Activated CD4-positive, alpha-beta T cell treated with anti-CD3 and anti-CD28 coated beads for 36 hours (primary cell): ENCODE measurements around the gene FST. TPM values are rescaled to one million over a fixed set of nuclear protein-coding genes. Genes with fewer than 3 reads are reported as not detected.

ENCODE experiments used
- ATAC-seq: fragments of 200-7000 bp; cut with Tn5 transposase; one replicate; pipeline ENCODE4 v1.10.0; 2021; ENCODE audit warnings: mild to moderate bottlenecking, moderate library complexity
- CTCF ChIA-PET: fragments of 350-600 bp; sonication (Branson Sonifier 250); formaldehyde crosslinking; loops from one replicate; lab custom pipeline; 2021; ENCODE audit warnings: antibody characterized with exemption; lab: Charles Lee
- POLR2A ChIA-PET: fragments of 350-600 bp; sonication (Branson Sonifier 250); formaldehyde crosslinking; loops from one replicate; lab custom pipeline; 2021; ENCODE audit warnings: antibody characterized with exemption, inconsistent platforms; lab: Charles Lee
- DNase-seq: peaks from one replicate; pipeline ENCODE4 v3.0.0-alpha.2; 2020
- H3K27ac Mint-ChIP-seq: one replicate; pipeline ENCODE4 v1.8.0; 2021; ENCODE audit warnings: mixed read lengths
- H3K27me3 Mint-ChIP-seq: one replicate; pipeline ENCODE4 v1.8.0; 2021; ENCODE audit warnings: mixed read lengths
- H3K36me3 Mint-ChIP-seq: one replicate; pipeline ENCODE4 v1.8.0; 2021; ENCODE audit warnings: low read depth, mixed read lengths
- H3K4me1 Mint-ChIP-seq: one replicate; pipeline ENCODE4 v1.8.0; 2021; ENCODE audit warnings: mixed read lengths
- H3K4me3 Mint-ChIP-seq: one replicate; pipeline ENCODE4 v1.8.0; 2021; ENCODE audit warnings: mild to moderate bottlenecking, moderate library complexity, mixed read lengths
- H3K9me3 Mint-ChIP-seq: one replicate; pipeline ENCODE4 v1.8.0; 2021; ENCODE audit warnings: low read depth, mixed read lengths
- intact Hi-C, 2 experiments: fragments of 100-400 bp; cut with DNase I in 1 of 2; cut with micrococcal nuclease in 1 of 2; formaldehyde crosslinking; loops; one replicate each; pipeline versions ENCODE4 v1.14.2 to v1.15.1; 2022 to 2024; cut with DNase I, micrococcal nuclease
- total RNA-seq, 2 experiments: library from RNA; stranded (reverse); gene quantifications; one replicate each; pipeline ENCODE4 v1.2.3, GENCODE V29; 2021

The FST gene
- total RNA-seq, 2 experiments from 2014 or later: 0.43 to 0.54 TPM

DNA sequence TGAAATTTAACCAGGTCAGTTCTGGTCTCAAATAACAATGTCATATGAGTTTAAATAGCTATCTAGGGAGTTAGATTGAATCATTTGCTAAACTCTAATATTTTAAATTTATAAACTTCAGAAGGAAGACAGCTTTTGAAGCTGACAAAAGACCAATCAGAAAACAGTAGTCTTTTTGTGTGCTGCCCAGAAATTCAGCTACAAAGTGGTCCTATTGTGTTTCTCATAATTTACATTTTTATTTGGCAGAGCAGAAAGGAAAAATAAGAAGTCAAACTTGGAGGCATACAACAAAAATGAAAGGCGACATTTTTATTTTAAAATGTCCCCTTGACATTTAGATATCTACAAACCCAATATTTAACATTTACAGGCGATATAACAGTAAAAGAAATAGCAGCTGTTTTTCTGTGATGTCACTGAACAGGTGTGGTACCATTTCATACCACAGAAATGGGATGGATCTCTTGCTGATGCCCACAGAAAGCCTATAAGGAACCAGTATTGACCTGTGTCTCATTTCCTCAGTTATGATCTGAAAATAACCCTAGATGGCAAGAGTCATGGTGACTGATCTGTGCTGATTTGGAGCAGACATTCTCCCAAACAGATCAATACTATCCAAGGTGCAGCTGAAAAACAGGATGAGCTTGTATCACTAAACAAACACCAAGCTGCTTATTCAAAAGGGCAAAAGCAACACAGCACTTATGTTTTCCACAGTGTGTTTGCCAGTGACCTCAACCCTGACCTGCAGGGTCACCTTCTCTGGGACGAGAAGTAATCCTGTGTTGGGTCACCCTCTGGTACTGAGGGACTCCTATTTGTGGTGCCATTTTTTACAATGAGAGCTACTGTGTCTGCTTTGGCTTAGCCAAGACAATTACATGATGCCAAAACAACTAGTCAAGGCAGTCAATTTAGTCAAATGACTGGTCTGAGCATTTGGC, 3.6 kb upstream of the FST start:
- ChIA-PET CTCF (interaction anchor here (0.6 to 2.7 kb wide), 4 partner anchors 19 to 752 kb away, joined by 3 to 9 read pairs (median 4); no protein-coding TSS in a partner anchor), POLR2A (no interaction called here)
- Mint-ChIP-seq H3K27me3 (peaks cover 53% of the 10 kb centered on the region), H3K9me3 (no peaks in the 10 kb centered on the region), H3K4me3 (no peak overlapping the region), H3K36me3 (no peaks in the 10 kb centered on the region), H3K27ac (no peak overlapping the region), H3K4me1 (peaks cover 24% of the 10 kb centered on the region)
- DNase-seq (no peak), ATAC-seq (no peak)
- intact Hi-C loops: loop anchor here in 1 of 2 experiments (5.0 kb wide), 1 partner anchor 835 kb away; the partner anchor contains the start of gene ARL15

DNA sequence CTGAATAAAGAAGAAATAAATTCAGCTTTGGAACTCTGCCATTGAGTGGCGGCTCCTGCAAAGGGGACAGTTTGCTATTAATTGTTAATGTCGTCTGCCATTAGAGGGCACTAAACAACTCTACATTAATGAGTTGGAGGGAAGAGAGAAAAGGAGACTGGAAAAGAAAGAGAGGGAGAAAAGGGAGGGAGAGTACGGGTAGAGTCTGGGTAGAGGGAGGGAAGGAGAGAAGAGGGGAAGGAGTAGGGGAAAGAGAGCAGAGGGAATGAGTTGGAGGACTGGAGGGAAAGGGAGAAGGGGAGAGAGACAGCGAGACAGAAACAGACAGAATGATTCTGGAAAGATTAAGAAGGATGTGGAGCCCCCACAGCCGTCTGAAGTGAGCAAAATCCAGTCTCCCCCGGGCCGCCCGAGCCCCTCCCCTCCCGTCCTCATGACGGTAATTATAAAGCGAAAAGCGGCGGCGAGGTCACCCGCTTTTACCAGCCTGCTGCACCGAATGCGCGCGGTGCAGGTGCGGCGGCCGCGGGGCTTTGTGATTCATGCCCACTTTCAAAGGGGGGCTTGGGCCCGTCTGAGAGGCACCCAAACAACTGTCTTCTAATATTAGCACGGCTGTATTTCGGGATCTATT, 1.9 kb upstream of the FST start:
- POLR2A ChIA-PET: no interaction called here
- Mint-ChIP-seq H3K4me3 (peak overlapping the region; percentile 76), H3K36me3 (no peaks in the 10 kb centered on the region), H3K27ac (no peak overlapping the region), H3K27me3 (peaks cover 56% of the 10 kb centered on the region), H3K9me3 (no peaks in the 10 kb centered on the region), H3K4me1 (peaks cover 37% of the 10 kb centered on the region)
- ATAC-seq (no peak), DNase-seq (peak; percentile 43)
- CTCF ChIA-PET: interaction anchor here (0.7 to 2.7 kb wide), 3 partner anchors 62 to 750 kb away, joined by 3 to 9 read pairs (median 3); no protein-coding TSS in a partner anchor
- intact Hi-C loops: loop anchor here (1.0 to 5.0 kb wide), 5 partner anchors 514 to 834 kb away; partner anchors contain the start of gene ARL15 (in 1 of the 2)

DNA sequence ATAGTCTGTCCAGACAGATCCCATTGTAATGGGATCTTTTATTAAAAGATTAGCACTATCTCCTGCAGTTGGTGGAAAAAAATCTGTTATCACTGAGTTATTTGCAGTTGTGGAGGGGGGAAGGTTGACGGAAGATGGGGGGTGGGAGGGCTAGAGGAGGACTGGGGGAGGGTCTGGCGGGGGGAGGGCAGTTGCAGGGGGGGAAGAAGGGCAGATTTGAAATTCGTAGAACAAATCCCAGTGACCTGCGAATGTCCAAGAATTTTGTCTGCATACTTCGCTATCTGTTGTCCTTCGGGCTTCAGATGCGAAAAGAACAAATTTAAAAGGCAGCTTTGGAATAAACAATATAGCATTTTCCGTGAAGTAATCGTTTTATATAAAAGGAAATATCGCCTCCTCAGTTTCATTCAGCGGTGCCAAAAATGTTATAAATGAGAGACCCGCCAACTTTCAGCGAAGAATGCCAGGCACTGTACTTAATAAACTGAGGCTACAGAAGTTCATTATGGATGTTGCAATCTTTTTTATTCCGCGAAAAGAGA, 1.3 kb upstream of the FST start:
- H3K4me3 Mint-ChIP-seq: peak overlapping the region; percentile 76
- ChIA-PET CTCF (no interaction called here), POLR2A (no interaction called here)
- H3K9me3 Mint-ChIP-seq: no peaks in the 10 kb centered on the region
- DNase-seq (no peak), ATAC-seq (no peak)
- no peaks in the 10 kb centered on the region for H3K36me3 Mint-ChIP-seq
- H3K4me1 Mint-ChIP-seq: peaks cover 37% of the 10 kb centered on the region
- no peak overlapping the region for H3K27ac Mint-ChIP-seq
- intact Hi-C loops: loop anchor here (2.0 to 5.0 kb wide), 3 partner anchors 514 to 833 kb away; partner anchors contain the start of gene ARL15 (in 1 of the 2)
- H3K27me3 Mint-ChIP-seq: peaks cover 55% of the 10 kb centered on the region

DNA sequence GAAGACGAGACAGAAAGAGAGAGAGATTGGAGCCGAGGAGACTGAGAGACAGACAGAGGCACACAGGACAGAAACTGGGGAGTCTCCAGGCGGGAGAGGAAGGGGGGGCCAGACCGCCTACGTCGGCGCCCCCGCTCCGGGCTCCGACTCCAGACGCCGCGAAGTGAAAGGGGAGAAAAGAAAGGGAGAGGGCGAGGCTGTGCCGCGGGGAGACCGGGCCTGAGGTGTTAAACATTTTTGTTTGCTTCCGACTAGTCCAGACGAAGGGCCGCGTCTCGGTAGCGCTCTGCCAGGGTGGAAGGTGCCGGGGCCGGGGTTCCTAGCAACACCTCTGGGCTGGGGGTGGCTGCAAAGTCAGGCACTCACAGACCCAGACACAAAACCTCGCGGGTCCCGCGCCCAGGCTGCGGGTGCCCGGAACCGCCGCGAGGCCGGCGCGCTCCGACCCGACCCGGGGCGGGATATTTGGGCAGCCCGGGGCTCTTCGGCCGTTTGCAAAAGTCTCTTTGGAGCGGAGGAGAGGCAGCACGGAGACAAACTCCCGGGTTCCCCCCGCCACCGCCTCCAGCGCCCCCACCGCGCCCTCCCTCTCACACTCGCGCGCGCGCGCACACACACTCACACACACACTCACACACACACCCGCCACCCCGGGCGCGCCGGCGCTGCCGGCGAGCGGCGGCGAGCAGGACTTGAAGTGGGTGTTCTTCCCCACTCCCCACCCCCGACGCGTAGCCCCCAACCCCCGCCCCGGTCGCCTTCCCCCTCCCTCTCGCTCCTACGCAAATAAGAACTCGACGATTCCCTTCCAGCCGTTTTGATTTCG, 626 bp upstream of the FST start:
- ATAC-seq: peak; percentile 25
- Mint-ChIP-seq H3K27ac (no peak overlapping the region), H3K4me3 (peak overlapping the region; percentile 76), H3K9me3 (no peaks in the 10 kb centered on the region), H3K4me1 (peaks cover 37% of the 10 kb centered on the region), H3K27me3 (peaks cover 50% of the 10 kb centered on the region), H3K36me3 (no peaks in the 10 kb centered on the region)
- peak; percentile 54 for DNase-seq
- ChIA-PET POLR2A (no interaction called here), CTCF (no interaction called here)
- intact Hi-C loops: loop anchor here (2.0 to 5.0 kb wide), 5 partner anchors 82 to 832 kb away; partner anchors contain the start of genes ARL15 (in 1 of the 2) and NDUFS4 (in 1 of the 2)

DNA sequence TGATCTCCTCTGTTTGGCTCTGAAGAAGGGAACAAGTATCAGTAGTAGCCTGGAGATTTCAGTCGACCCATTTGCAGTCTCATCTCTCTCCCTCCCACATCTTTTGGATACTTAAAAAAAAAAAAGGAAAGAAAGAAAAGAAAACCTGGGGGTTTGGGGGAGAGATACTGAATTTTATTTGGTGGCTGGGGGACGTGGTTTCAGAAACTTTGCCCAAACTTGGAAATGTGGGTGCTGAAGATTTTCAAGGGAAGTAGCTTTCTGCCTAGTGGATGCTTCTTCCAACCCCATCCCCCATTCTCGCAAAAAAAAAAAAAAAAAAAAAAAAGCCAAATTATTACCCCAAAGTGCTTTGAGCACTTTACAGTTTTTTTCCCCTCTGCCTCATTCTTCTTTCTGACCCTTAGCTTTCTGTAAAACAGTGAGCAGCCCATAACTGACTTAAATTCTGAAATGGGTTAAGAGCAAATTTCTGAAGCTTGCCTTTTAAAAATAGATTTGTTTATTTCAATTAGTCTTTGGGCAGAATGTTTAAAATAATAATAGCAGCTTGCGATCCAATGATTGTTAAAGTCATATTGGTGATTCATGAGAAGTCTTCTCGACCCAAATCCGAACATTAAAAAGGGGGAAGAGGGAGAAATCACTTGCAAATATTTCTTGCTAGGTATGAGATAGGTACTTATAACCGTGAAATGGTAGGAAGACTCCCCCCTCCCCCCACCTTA, 894 bp downstream of the FST start:
- Mint-ChIP-seq H3K9me3 (no peaks in the 10 kb centered on the region), H3K4me1 (peaks cover 38% of the 10 kb centered on the region), H3K4me3 (peak overlapping the region; percentile 79), H3K27ac (peak overlapping the region; percentile 6), H3K27me3 (peaks cover 45% of the 10 kb centered on the region), H3K36me3 (no peaks in the 10 kb centered on the region)
- intact Hi-C loops: loop anchor here in 1 of 2 experiments (5.0 kb wide), 2 partner anchors 81 to 179 kb away; partner anchors contain the start of gene NDUFS4
- CTCF ChIA-PET: interaction anchor here (0.7 to 1.7 kb wide), 4 partner anchors 12 to 1678 kb away, joined by 3 to 5 read pairs (median 3); partner anchors contain the start of gene GPX8
- DNase-seq (no peak), ATAC-seq (no peak)
- POLR2A ChIA-PET: no interaction called here

DNA sequence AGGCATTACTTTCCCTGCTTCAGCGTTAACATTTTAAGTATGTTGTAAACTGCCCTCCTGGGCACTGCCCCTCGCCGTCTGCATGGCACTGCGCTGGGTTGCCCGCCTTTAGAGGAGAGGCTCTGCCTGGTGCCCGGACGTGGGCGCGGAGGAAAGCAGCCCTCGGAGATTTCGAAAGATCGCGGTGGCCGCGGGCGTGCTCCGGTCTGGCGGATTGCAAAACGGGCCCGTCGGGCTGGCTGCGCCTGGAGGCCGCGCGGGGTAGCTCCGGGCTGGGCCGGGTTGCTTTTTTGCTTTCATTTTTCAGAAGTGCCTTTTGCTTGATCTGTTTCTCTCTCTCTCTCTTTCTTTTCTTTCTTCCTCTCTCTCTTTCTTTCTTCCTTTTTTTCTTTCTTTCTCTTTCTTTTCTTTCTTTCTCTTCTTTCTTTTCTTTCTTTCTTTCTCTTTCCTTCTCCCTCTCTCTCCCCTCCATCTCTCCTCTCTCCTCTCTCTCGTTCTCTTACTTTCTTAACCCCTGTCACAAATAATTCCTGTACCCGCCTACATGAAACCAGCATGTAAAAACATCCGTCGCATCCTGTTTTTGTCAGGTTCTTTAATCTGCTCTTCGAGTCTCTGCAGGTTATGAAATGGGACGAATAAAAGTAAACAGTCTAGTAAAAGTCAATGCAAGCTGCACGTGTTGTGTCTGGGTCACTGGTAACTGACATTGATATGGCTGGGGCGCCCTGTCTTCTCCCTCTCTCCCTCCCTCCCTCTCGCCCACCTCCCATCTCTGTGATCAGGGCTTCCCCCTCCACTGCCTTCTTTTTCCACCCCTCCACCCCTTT, 1.7 kb downstream of the FST start:
- POLR2A ChIA-PET: no interaction called here

DNA sequence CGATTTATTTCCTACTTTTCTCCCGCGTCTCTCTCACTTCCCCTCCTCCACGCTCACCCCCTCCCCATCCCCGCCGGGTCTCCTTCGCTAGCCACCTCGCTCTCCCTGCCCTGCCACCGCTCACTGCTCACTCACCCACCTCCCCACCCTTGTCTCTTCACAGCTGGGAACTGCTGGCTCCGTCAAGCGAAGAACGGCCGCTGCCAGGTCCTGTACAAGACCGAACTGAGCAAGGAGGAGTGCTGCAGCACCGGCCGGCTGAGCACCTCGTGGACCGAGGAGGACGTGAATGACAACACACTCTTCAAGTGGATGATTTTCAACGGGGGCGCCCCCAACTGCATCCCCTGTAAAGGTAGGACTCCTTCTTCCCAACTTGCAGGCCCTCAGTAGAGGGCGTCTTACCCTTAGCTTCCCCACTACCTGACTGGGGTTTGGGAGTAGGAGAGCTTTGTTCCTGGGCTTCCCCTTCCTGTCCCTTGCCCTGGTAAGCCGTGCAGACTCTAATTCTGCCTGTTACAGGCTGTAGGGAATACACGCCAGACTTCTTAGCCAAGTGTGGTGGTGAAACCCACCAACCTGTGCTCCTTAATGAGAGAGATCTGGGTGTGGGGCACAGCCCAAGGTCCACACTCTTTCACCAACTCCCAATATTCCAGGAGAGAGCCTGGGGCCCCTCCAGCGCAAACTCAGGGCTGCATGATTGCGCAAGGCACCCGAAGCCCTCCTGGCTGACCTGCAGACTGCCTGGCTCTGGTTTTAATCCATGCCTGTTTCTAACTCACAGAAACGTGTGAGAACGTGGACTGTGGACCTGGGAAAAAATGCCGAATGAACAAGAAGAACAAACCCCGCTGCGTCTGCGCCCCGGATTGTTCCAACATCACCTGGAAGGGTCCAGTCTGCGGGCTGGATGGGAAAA, 2.5 kb downstream of the FST start:
- intact Hi-C loops: loop anchor here (1.0 to 5.0 kb wide), 4 partner anchors 78 to 746 kb away; partner anchors contain the start of gene NDUFS4 (in 2 of the 2)
- H3K27ac Mint-ChIP-seq: no peak overlapping the region
- peak overlapping the region; percentile 79 for H3K4me3 Mint-ChIP-seq
- peaks cover 42% of the 10 kb centered on the region for H3K27me3 Mint-ChIP-seq
- POLR2A ChIA-PET: no interaction called here
- DNase-seq (peak; percentile 47), ATAC-seq (peak; percentile 30)
- H3K36me3 Mint-ChIP-seq: no peaks in the 10 kb centered on the region
- H3K4me1 Mint-ChIP-seq: peaks cover 40% of the 10 kb centered on the region
- CTCF ChIA-PET: interaction anchor here (0.7 kb wide), 1 partner anchor 930 kb away, joined by 3 read pairs; no protein-coding TSS in a partner anchor
- no peaks in the 10 kb centered on the region for H3K9me3 Mint-ChIP-seq

More for the DNA sequence above, 1.7 kb downstream of the FST start:
- Mint-ChIP-seq H3K27ac (peak overlapping the region; percentile 80), H3K27me3 (peaks cover 40% of the 10 kb centered on the region), H3K36me3 (no peaks in the 10 kb centered on the region), H3K4me3 (peak overlapping the region; percentile 79), H3K9me3 (no peaks in the 10 kb centered on the region), H3K4me1 (peaks cover 40% of the 10 kb centered on the region)
- ATAC-seq (peak; percentile 70), DNase-seq (peak; percentile 83)
- intact Hi-C loops: loop anchor here (1.0 to 5.0 kb wide), 4 partner anchors 79 to 747 kb away; partner anchors contain the start of gene NDUFS4 (in 2 of the 2)
- CTCF ChIA-PET: interaction anchor here (0.7 to 1.7 kb wide), 4 partner anchors 126 to 1127 kb away, joined by 3 to 5 read pairs (median 3); no protein-coding TSS in a partner anchor

DNA sequence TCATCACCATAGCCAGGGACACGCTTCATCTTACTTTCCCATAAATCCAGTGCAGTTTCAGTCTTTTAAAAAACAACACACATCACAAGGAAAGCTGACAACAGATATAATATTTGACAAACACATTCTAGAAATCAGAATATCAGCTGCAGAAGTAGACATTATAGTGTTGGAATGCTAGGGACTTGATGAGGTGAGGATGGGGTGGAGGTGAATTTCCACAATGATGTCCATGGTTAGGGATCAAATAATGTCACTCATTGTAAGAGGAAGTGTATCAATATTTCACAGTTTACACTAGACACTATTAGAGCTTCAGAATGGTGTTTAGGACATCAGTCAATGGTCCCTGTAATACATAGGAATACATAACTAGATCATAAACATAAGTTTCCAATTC, 7.0 kb downstream of the FST start:
- peaks cover 12% of the 10 kb centered on the region for H3K4me1 Mint-ChIP-seq
- ChIA-PET CTCF (no interaction called here), POLR2A (no interaction called here)
- ATAC-seq (no peak), DNase-seq (no peak)
- no peak overlapping the region for H3K27ac Mint-ChIP-seq
- no peak overlapping the region for H3K4me3 Mint-ChIP-seq
- peaks cover 37% of the 10 kb centered on the region for H3K27me3 Mint-ChIP-seq
- no peaks in the 10 kb centered on the region for H3K9me3 Mint-ChIP-seq
- intact Hi-C loops: no loop called here
- H3K36me3 Mint-ChIP-seq: no peaks in the 10 kb centered on the region
